IMR-90 (cell line): Measurements from ENCODE around the gene APOBR. TPM values are rescaled to one million over a fixed set of nuclear protein-coding genes. Genes with fewer than 3 reads are reported as not detected.

Experiments used
- ATAC-seq: fragments of 200-7000 bp; cut with Tn5 transposase; 2 replicates; pipeline ENCODE4 v1.9.1; 2020; ENCODE audit warnings: low read depth, mild to moderate bottlenecking, moderate library complexity
- BruUV-seq: library from RNA; stranded (reverse); fragments of 400-500 nt; replicated peaks from 2 replicates; lab custom pipeline; 2021; lab: Mats Ljungman, UMichigan
- CTCF ChIA-PET: fragments of 300-600 bp; formaldehyde crosslinking; extraction: SDS; loops from one replicate; lab custom pipeline; 2021; ENCODE audit warnings: antibody characterized with exemption; lab: Yijun Ruan, JAX
- POLR2A ChIA-PET: fragments of 300-600 bp; sonication (Branson Sonifier 250); formaldehyde crosslinking; loops from one replicate; lab custom pipeline; 2022; ENCODE audit warnings: antibody characterized with exemption; ENCODE audit not compliant: unreplicated experiment; lab: Charles Lee
- DNase-seq: peaks from one replicate; pipeline ENCODE4 v3.0.0; 2013
- H2AFZ ChIP-seq: replicated peaks from 2 replicates; pipeline ENCODE3; 2013; ENCODE audit warnings: low read length, mild to moderate bottlenecking; ENCODE audit not compliant: poor library complexity
- H2AK5ac ChIP-seq: 2 replicates; pipeline ENCODE4 v1.6.1; 2013; ENCODE audit warnings: low read depth, low read length, inconsistent platforms
- H2AK9ac ChIP-seq: replicated peaks from 2 replicates; pipeline ENCODE3; 2013; ENCODE audit warnings: mild to moderate bottlenecking, low read depth, low read length, moderate library complexity; ENCODE audit not compliant: poor library complexity
- H2BK120ac ChIP-seq: 2 replicates; pipeline ENCODE4 v1.6.1; 2013; ENCODE audit warnings: low read depth, low read length, inconsistent platforms
- H2BK15ac ChIP-seq: 3 replicates; pipeline ENCODE4 v1.6.1; 2013; ENCODE audit warnings: low read depth, low read length, inconsistent platforms
- H2BK20ac ChIP-seq: 2 replicates; pipeline ENCODE4 v1.6.1; 2013; ENCODE audit warnings: low read depth, mild to moderate bottlenecking, inconsistent platforms, low read length, moderate library complexity
- H2BK5ac ChIP-seq: 2 replicates; pipeline ENCODE4 v1.6.1; 2013; ENCODE audit warnings: mild to moderate bottlenecking, low read depth, low read length, inconsistent platforms; ENCODE audit not compliant: poor library complexity, severe bottlenecking
- H3K14ac ChIP-seq: replicated peaks from 2 replicates; pipeline ENCODE4 v1.6.1; 2013; ENCODE audit warnings: low read depth, low read length, inconsistent platforms
- H3K18ac ChIP-seq: 2 replicates; pipeline ENCODE4 v1.6.1; 2013; ENCODE audit warnings: low read depth, low read length, control low read depth
- H3K23ac ChIP-seq: 2 replicates; pipeline ENCODE4 v1.6.1; 2013; ENCODE audit warnings: low read depth, low read length, inconsistent platforms
- H3K27ac ChIP-seq: 2 replicates; pipeline ENCODE4 v1.5.1; 2013; ENCODE audit warnings: mild to moderate bottlenecking, control low read depth, low read length; ENCODE audit not compliant: insufficient read depth
- H3K27me3 ChIP-seq: 2 replicates; pipeline ENCODE4 v1.6.1; 2013; ENCODE audit warnings: low read length; ENCODE audit not compliant: control insufficient read depth, insufficient read depth
- H3K36me3 ChIP-seq: 2 replicates; pipeline ENCODE4 v1.6.1; 2013; ENCODE audit warnings: low read length, mixed read lengths; ENCODE audit not compliant: control insufficient read depth, insufficient read depth
- H3K4ac ChIP-seq: 2 replicates; pipeline ENCODE4 v1.6.1; 2013; ENCODE audit warnings: low read depth, low read length, inconsistent platforms
- H3K4me1 ChIP-seq: 2 replicates; pipeline ENCODE4 v1.6.1; 2013; ENCODE audit warnings: low read length, mixed read lengths; ENCODE audit not compliant: control insufficient read depth, insufficient read depth
- H3K4me2 ChIP-seq: 2 replicates; pipeline ENCODE4 v1.6.1; 2013; ENCODE audit warnings: low read depth, mild to moderate bottlenecking, control low read depth, low read length, moderate library complexity
- H3K4me3 ChIP-seq: 2 replicates; pipeline ENCODE4 v1.5.1; 2013; ENCODE audit warnings: low read depth, mild to moderate bottlenecking, control low read depth, low read length, moderate library complexity; ENCODE audit not compliant: insufficient read depth
- H3K56ac ChIP-seq: 2 replicates; pipeline ENCODE4 v1.6.1; 2013; ENCODE audit warnings: low read length, inconsistent platforms; ENCODE audit not compliant: insufficient read depth; ENCODE audit errors: extremely low read depth
- H3K79me1 ChIP-seq, 2 experiments: 2 replicates each; pipeline ENCODE4 v1.6.1; 2013; ENCODE audit warnings: low read length in 2 of 2, inconsistent platforms in 1 of 2, low read depth in 1 of 2
- H3K9ac ChIP-seq: 2 replicates; pipeline ENCODE4 v1.6.1; 2013; ENCODE audit warnings: low read depth, low read length, control low read depth
- H3K9me1 ChIP-seq: 2 replicates; pipeline ENCODE4 v1.6.1; 2013; ENCODE audit warnings: low read length, inconsistent platforms; ENCODE audit not compliant: insufficient read depth
- H3K9me3 ChIP-seq: 2 replicates; pipeline ENCODE4 v1.6.1; 2013; ENCODE audit warnings: low read length; ENCODE audit not compliant: control insufficient read depth, insufficient read depth
- H4K20me1 ChIP-seq: 2 replicates; pipeline ENCODE4 v1.6.1; 2013; ENCODE audit warnings: low read length, inconsistent platforms; ENCODE audit not compliant: insufficient read depth
- H4K5ac ChIP-seq: 2 replicates; pipeline ENCODE4 v1.6.1; 2013; ENCODE audit warnings: mild to moderate bottlenecking, low read depth, low read length, control low read depth
- H4K8ac ChIP-seq, 2 experiments: 2 replicates each; pipeline ENCODE4 v1.6.1; 2013; ENCODE audit warnings: low read depth in 2 of 2, low read length in 2 of 2, control low read depth in 1 of 2, inconsistent platforms in 1 of 2
- H4K91ac ChIP-seq: 2 replicates; pipeline ENCODE4 v1.6.1; 2013; ENCODE audit warnings: low read depth, low read length, inconsistent platforms; ENCODE audit not compliant: insufficient read depth
- BHLHE40 ChIP-seq: fragments of 150-350 bp; IDR thresholded peaks from 2 replicates; pipeline ENCODE4 v1.6.1; 2016; ENCODE audit warnings: mild to moderate bottlenecking, low read depth, low read length
- CHD1 ChIP-seq: IDR thresholded peaks from 2 replicates; pipeline ENCODE4 v1.6.1; 2012; ENCODE audit warnings: low read depth, low read length, improper control_type of control experiment
- FOS ChIP-seq: fragments of 150-350 bp; IDR thresholded peaks from 2 replicates; pipeline ENCODE4 v1.6.1; 2016; ENCODE audit warnings: low read depth, low read length
- POLR2A ChIP-seq: IDR thresholded peaks from 2 replicates; pipeline ENCODE4 v1.6.1; 2012; ENCODE audit warnings: mild to moderate bottlenecking, low read depth, low read length
- SMC3 ChIP-seq: fragments of 150-350 bp; IDR thresholded peaks from 2 replicates; pipeline ENCODE4 v1.6.1; 2016; ENCODE audit warnings: low read depth, mild to moderate bottlenecking, antibody characterized with exemption, low read length, moderate library complexity
- whole genome bisulfite sequencing, 2 experiments: methylation state at CpG; one replicate each; pipeline versions ENCODE4 v1.1.5 to v1.1.7; 2013; ENCODE audit warnings: missing lambda C conversion rate in 2 of 2; ENCODE audit not compliant: insufficient read length in 1 of 2; ENCODE audit errors: extremely low coverage in 2 of 2; 5-methylcytosine and 5-hydroxymethylcytosine counted together
- dilution Hi-C: fragments of 300-500 bp; cut with HindIII; formaldehyde crosslinking; loops from one replicate; pipeline ENCODE4 v1.14.3; 2018; ENCODE audit warnings: low sequenced_read_pairs; ENCODE audit not compliant: unreplicated experiment
- in situ Hi-C: fragments of 300-500 bp; cut with MboI; formaldehyde crosslinking; loops from 3 replicates; pipeline ENCODE4 v1.14.3; 2019; ENCODE audit warnings: low sequenced_read_pairs, inconsistent platforms, mixed read lengths
- intact Hi-C: fragments of 100-400 bp; cut with micrococcal nuclease; formaldehyde crosslinking; loops from 2 replicates; pipeline ENCODE4 v1.10.0; 2022
- polyA plus RNA-seq, 3 experiments: library from polyadenylated mRNA; depleted of rRNA; stranded (reverse); fragments of >200 nt; gene quantifications; 2 replicates each; pipeline ENCODE4 v1.2.3, GENCODE V29; 2012; ENCODE audit warnings: low replicate concordance in 1 of 3
- total RNA-seq: library from RNA; depleted of rRNA; stranded (reverse); fragments of >200 nt; gene quantifications from 2 replicates; pipeline ENCODE4 v1.2.3, GENCODE V29; 2012
- TF ChIP-seq, protein P1 (sequence below): fragments of 150-350 bp; IDR thresholded peaks from 2 replicates; pipeline ENCODE4 v1.6.1; 2016; ENCODE audit warnings: low read depth, mild to moderate bottlenecking, low read length, moderate library complexity, borderline replicate concordance

APOBR gene
- total and polyA plus RNA-seq, 2 of the 4 experiments (the other 2 are of a cell fraction) = not detected

DNA sequence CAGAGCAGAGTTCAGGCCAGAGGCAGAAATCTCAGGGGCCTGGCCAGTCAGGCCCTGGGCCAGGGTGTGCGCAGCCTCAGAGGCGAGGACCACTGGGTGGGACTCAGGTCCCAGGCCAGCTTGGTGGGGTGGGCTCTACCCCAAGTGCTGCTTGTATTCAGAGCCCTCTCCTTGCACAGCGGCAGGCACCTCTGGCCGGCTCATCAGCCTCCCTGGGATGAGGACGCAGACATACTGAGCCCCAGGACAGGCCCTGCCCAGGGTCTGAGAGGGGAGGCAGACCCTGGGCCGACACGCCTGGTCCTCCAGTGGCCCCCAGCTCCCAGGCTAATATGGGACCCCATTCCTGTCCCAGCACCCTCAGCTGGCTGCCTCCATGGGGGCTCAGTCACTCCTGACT is 19.8 kb downstream of the APOBR start:
- in situ Hi-C loops = no loop called here
- DNase-seq (no peak), ATAC-seq (no peak)
- POLR2A ChIA-PET = no interaction called here
- dilution Hi-C loops = no loop called here
- no peak overlapping the region for H3K4me2 ChIP-seq
- H3K23ac ChIP-seq = no peak overlapping the region
- H3K9me3 ChIP-seq = no peaks in the 10 kb centered on the region
- intact Hi-C loops = no loop called here
- no peak overlapping the region for H4K8ac ChIP-seq
- H3K4me1 ChIP-seq = no peaks in the 10 kb centered on the region
- no peak overlapping the region for H2BK20ac ChIP-seq
- H3K9ac ChIP-seq = no peak overlapping the region
- no peaks in the 10 kb centered on the region for H3K36me3 ChIP-seq
- no peak overlapping the region for H2BK5ac ChIP-seq
- H2BK15ac ChIP-seq = no peak overlapping the region
- no peak overlapping the region for H3K4me3 ChIP-seq
- H2BK120ac ChIP-seq = no peak overlapping the region
- no peak overlapping the region for H4K5ac ChIP-seq
- WGBS, 2 experiments = 70% methylated on average over 2 of the region's 7 CpGs; no CpG with 5 or more reads in 1 of the 2 experiments
- no peak overlapping the region for H3K4ac ChIP-seq
- no peak overlapping the region for H2AK5ac ChIP-seq
- no peak overlapping the region for H2AFZ ChIP-seq
- H3K14ac ChIP-seq = no peak overlapping the region
- H3K79me1 ChIP-seq = no peaks in the 10 kb centered on the region
- no peak overlapping the region for H3K56ac ChIP-seq
- no peak overlapping the region for H2AK9ac ChIP-seq
- no TSS peak for BruUV-seq
- TF ChIP-seq BHLHE40 (no peak), FOS (no peak), SMC3 (no peak), POLR2A (no peak), CHD1 (no peak)
- TF ChIP-seq, protein P1, sequence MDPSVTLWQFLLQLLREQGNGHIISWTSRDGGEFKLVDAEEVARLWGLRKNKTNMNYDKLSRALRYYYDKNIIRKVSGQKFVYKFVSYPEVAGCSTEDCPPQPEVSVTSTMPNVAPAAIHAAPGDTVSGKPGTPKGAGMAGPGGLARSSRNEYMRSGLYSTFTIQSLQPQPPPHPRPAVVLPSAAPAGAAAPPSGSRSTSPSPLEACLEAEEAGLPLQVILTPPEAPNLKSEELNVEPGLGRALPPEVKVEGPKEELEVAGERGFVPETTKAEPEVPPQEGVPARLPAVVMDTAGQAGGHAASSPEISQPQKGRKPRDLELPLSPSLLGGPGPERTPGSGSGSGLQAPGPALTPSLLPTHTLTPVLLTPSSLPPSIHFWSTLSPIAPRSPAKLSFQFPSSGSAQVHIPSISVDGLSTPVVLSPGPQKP = no peak
- no peak overlapping the region for H3K27ac ChIP-seq
- no peaks in the 10 kb centered on the region for H4K20me1 ChIP-seq
- H3K9me1 ChIP-seq = no peaks in the 10 kb centered on the region
- H3K18ac ChIP-seq = no peak overlapping the region
- CTCF ChIA-PET = no interaction called here
- H3K27me3 ChIP-seq = no peaks in the 10 kb centered on the region
- H4K91ac ChIP-seq = no peak overlapping the region
